CD4-positive, alpha-beta T cell (primary cell): ENCODE measurements around the gene CYTH3. TPM values are rescaled to one million over a fixed set of nuclear protein-coding genes. Genes with fewer than 3 reads are reported as not detected.

Source experiments
- ATAC-seq: fragments of 200-7000 bp; cut with Tn5 transposase; one replicate; pipeline ENCODE4 v1.10.0; 2022; ENCODE audit warnings: mild to moderate bottlenecking; ENCODE audit not compliant: poor library complexity
- CTCF ChIA-PET: fragments of 350-600 bp; sonication (Branson Sonifier 250); formaldehyde crosslinking; loops from one replicate; lab custom pipeline; 2021; ENCODE audit warnings: antibody characterized with exemption, inconsistent platforms; lab: Charles Lee
- POLR2A ChIA-PET: fragments of 350-600 bp; sonication (Branson Sonifier 250); formaldehyde crosslinking; loops from one replicate; lab custom pipeline; 2021; ENCODE audit warnings: antibody characterized with exemption, inconsistent platforms; lab: Charles Lee
- DNase-seq, 14 experiments: peaks; one replicate each; pipeline ENCODE4 v3.0.0-alpha.2; 2013 to 2020; ENCODE audit warnings: mixed read lengths in 2 of 14
- H3K27ac ChIP-seq, 2 donors: one replicate each; pipeline versions ENCODE4 v1.5.1 to v1.7.0; 2013; ENCODE audit warnings: low read length in 2 of 2, low read depth in 1 of 2, mild to moderate bottlenecking in 1 of 2
- H3K27me3 ChIP-seq, 2 experiments: 1 replicate in 1 of 2; 2 replicates in 1 of 2; pipeline versions ENCODE4 v1.6.1 to v1.7.0; 2013; ENCODE audit warnings: low read length in 2 of 2, control low read depth in 1 of 2, mild to moderate bottlenecking in 1 of 2, moderate library complexity in 1 of 2; ENCODE audit not compliant: insufficient read depth in 2 of 2, control insufficient read depth in 1 of 2
- H3K36me3 ChIP-seq: one replicate; pipeline ENCODE4 v1.6.1; 2013; ENCODE audit warnings: low read length, control low read depth; ENCODE audit not compliant: insufficient read depth
- H3K4me1 ChIP-seq: one replicate; pipeline ENCODE4 v1.6.1; 2013; ENCODE audit warnings: low read length, control low read depth; ENCODE audit not compliant: insufficient read depth
- H3K4me3 ChIP-seq: one replicate; pipeline ENCODE4 v1.5.1; 2013; ENCODE audit warnings: mild to moderate bottlenecking, low read length, moderate library complexity
- H3K9me3 ChIP-seq, 2 experiments: 1 replicate in 1 of 2; 2 replicates in 1 of 2; pipeline versions ENCODE4 v1.6.1 to v1.7.0; 2013; ENCODE audit warnings: low read length in 2 of 2, mild to moderate bottlenecking in 2 of 2, control low read depth in 1 of 2, moderate library complexity in 1 of 2; ENCODE audit not compliant: control insufficient read depth in 1 of 2, insufficient read depth in 1 of 2
- H3K27ac Mint-ChIP-seq: one replicate; pipeline ENCODE4 v1.8.0; 2020; ENCODE audit warnings: mixed read lengths
- H3K27me3 Mint-ChIP-seq: one replicate; pipeline ENCODE4 v1.8.0; 2021; ENCODE audit warnings: mixed read lengths
- H3K36me3 Mint-ChIP-seq: one replicate; pipeline ENCODE4 v1.8.0; 2021; ENCODE audit warnings: low read depth, mixed read lengths
- H3K4me1 Mint-ChIP-seq: one replicate; pipeline ENCODE4 v1.8.0; 2021; ENCODE audit warnings: low read depth, mixed read lengths
- H3K4me3 Mint-ChIP-seq: one replicate; pipeline ENCODE4 v1.8.0; 2020; ENCODE audit warnings: mild to moderate bottlenecking, mixed read lengths
- H3K9me3 Mint-ChIP-seq: one replicate; pipeline ENCODE4 v1.8.0; 2020; ENCODE audit warnings: mixed read lengths
- CTCF ChIP-seq: fragments of 200-600 bp; IDR thresholded peaks from one replicate; pipeline ENCODE4 v1.8.0; 2022; ENCODE audit warnings: antibody characterized with exemption, mild to moderate bottlenecking
- intact Hi-C, 2 experiments: fragments of 100-400 bp; cut with DNase I in 1 of 2; cut with micrococcal nuclease in 1 of 2; formaldehyde crosslinking; loops; one replicate each; pipeline versions ENCODE4 v1.15.1 to v1.9.0; 2023 to 2025; cut with DNase I, micrococcal nuclease
- total RNA-seq, 174 experiments: library from RNA in 2 of 174; stranded (reverse) in 2 of 174; gene quantifications; one replicate each; pipeline ENCODE4 v1.2.3 and lab custom pipeline; 2021 to 2026

CYTH3 gene
- total RNA-seq, 2 experiments from 2014 or later = 7.6 to 9.1 TPM

- H3K4me3 ChIP-seq = no peak overlapping the region
- intact Hi-C loops = loop anchor here in 1 of 2 experiments (10.0 kb wide), 1 partner anchor 55 kb away; no protein-coding TSS in a partner anchor
- Mint-ChIP-seq H3K9me3 (no peaks in the 10 kb centered on the region), H3K27me3 (no peaks in the 10 kb centered on the region), H3K4me1 (no peaks in the 10 kb centered on the region), H3K36me3 (no peaks in the 10 kb centered on the region), H3K4me3 (no peak overlapping the region), H3K27ac (no peak overlapping the region)
- no peaks in the 10 kb centered on the region for H3K36me3 ChIP-seq
- POLR2A ChIA-PET = no interaction called here
- no peak overlapping the region for H3K27ac ChIP-seq
- CTCF ChIA-PET = no interaction called here
- no peak for ATAC-seq
- no peaks in the 10 kb centered on the region for H3K27me3 ChIP-seq
- no peak for TF ChIP-seq CTCF
- no peaks in the 10 kb centered on the region for H3K9me3 ChIP-seq
- no peak for DNase-seq
- peaks cover 3% of the 10 kb centered on the region for H3K4me1 ChIP-seq
Measured at GRCh38 chr7:6279937-6280336, 7.5 kb upstream of the CYTH3 start.

GRCh38 chr7:6279341-6279740 is 6.9 kb upstream of the CYTH3 start:
- no peaks in the 10 kb centered on the region for H3K36me3 ChIP-seq
- H3K9me3 ChIP-seq = no peaks in the 10 kb centered on the region
- ChIA-PET CTCF (no interaction called here), POLR2A (no interaction called here)
- Mint-ChIP-seq H3K4me3 (no peak overlapping the region), H3K27me3 (no peaks in the 10 kb centered on the region), H3K36me3 (no peaks in the 10 kb centered on the region), H3K4me1 (no peaks in the 10 kb centered on the region), H3K9me3 (no peaks in the 10 kb centered on the region), H3K27ac (no peak overlapping the region)
- ATAC-seq (no peak), DNase-seq (no peak)
- peaks cover 3% of the 10 kb centered on the region for H3K4me1 ChIP-seq
- H3K27ac ChIP-seq = no peak overlapping the region
- no peak overlapping the region for H3K4me3 ChIP-seq
- TF ChIP-seq CTCF = no peak
- no peaks in the 10 kb centered on the region for H3K27me3 ChIP-seq
- intact Hi-C loops = loop anchor here in 1 of 2 experiments (10.0 kb wide), 1 partner anchor 55 kb away; no protein-coding TSS in a partner anchor

- H3K27me3 ChIP-seq = no peaks in the 10 kb centered on the region
- no peak overlapping the region for H3K4me3 ChIP-seq
- Mint-ChIP-seq H3K27me3 (no peaks in the 10 kb centered on the region), H3K4me1 (no peaks in the 10 kb centered on the region), H3K4me3 (no peak overlapping the region), H3K27ac (no peak overlapping the region), H3K36me3 (no peaks in the 10 kb centered on the region), H3K9me3 (no peaks in the 10 kb centered on the region)
- no peaks in the 10 kb centered on the region for H3K36me3 ChIP-seq
- ATAC-seq (no peak), DNase-seq (no peak)
- peaks cover under 1% of the 10 kb centered on the region for H3K4me1 ChIP-seq
- CTCF ChIA-PET = no interaction called here
- TF ChIP-seq CTCF = no peak
- no peaks in the 10 kb centered on the region for H3K9me3 ChIP-seq
- no peak overlapping the region for H3K27ac ChIP-seq
- POLR2A ChIA-PET = no interaction called here
- intact Hi-C loops = loop anchor here in 1 of 2 experiments (10.0 kb wide), 1 partner anchor 54 kb away; no protein-coding TSS in a partner anchor
Measured at GRCh38 chr7:6278749-6279310, 6.4 kb upstream of the CYTH3 start.
